Measurements from ENCODE around the gene GALK2. TPM values are rescaled to one million over a fixed set of nuclear protein-coding genes. Genes with fewer than 3 reads are reported as not detected.

GALK2 gene
- total RNA-seq, 2 donors from 2014 or later: 22.9 to 35.9 TPM

DNA sequence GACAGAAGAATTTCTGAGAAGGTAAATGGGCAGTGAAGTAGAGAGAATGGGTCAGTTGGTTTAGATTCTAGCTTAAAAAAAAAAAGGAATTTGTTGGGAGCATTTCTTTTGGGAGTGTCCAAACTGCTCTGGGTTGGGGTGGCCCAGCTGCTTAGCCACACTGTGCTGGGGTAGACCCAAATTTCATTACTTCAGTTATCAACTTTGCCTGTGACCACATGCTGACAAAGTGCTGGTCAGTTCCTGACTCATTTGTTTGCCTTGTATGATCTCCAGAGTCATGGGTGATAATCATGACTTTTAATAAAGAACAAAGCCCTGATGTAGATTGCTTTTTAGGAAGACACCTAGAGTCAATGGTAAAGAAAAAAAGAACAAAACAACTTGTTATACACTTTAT is 131.5 kb downstream of the GALK2 start:
- no peaks in the 10 kb centered on the region for H3K4me1 ChIP-seq (ENCODE audit: control insufficient read depth in 1 of 2, low read depth in 2 of 2)
- H3K4me3 ChIP-seq: no peak overlapping the region
- no peak for TF ChIP-seq CTCF (IDR thresholded peaks at IDR 0.05)
- H3K27ac ChIP-seq: no peak overlapping the region
- no peak for DNase-seq (ENCODE audit: low spot score)
- no peaks in the 10 kb centered on the region for H3K9me3 ChIP-seq
- no peaks in the 10 kb centered on the region for H3K27me3 ChIP-seq (replicated peaks; ENCODE audit: insufficient read depth)
- no peaks in the 10 kb centered on the region for H3K36me3 ChIP-seq
- no peak for ATAC-seq (ENCODE audit: insufficient number of reproducible peaks, low FRiP score, low read depth)

GRCh38 chr15:49303003-49303402 is 133.0 kb downstream of the GALK2 start:
- Histone ChIP-seq H3K27me3 (replicated peaks; ENCODE audit: insufficient read depth) (no peaks in the 10 kb centered on the region), H3K4me3 (no peak overlapping the region), H3K36me3 (no peaks in the 10 kb centered on the region), H3K9me3 (no peaks in the 10 kb centered on the region), H3K4me1 (ENCODE audit: control insufficient read depth in 1 of 2, low read depth in 2 of 2) (no peaks in the 10 kb centered on the region), H3K27ac (no peak overlapping the region)
- no peak for DNase-seq (ENCODE audit: low spot score)
- no peak for ATAC-seq (ENCODE audit: insufficient number of reproducible peaks, low FRiP score, low read depth)
- no peak for TF ChIP-seq CTCF (IDR thresholded peaks at IDR 0.05)

GRCh38 chr15:49306551-49306950 is 136.5 kb downstream of the GALK2 start:
- H3K4me1 ChIP-seq (ENCODE audit: control insufficient read depth in 1 of 2, low read depth in 2 of 2): no peaks in the 10 kb centered on the region
- ATAC-seq (ENCODE audit: insufficient number of reproducible peaks, low FRiP score, low read depth) (no peak), DNase-seq (ENCODE audit: low spot score) (no peak)
- H3K9me3 ChIP-seq: no peaks in the 10 kb centered on the region
- TF ChIP-seq CTCF (IDR thresholded peaks at IDR 0.05): no peak
- no peaks in the 10 kb centered on the region for H3K27me3 ChIP-seq (replicated peaks; ENCODE audit: insufficient read depth)
- no peak overlapping the region for H3K27ac ChIP-seq
- H3K4me3 ChIP-seq: no peak overlapping the region
- no peaks in the 10 kb centered on the region for H3K36me3 ChIP-seq

DNA sequence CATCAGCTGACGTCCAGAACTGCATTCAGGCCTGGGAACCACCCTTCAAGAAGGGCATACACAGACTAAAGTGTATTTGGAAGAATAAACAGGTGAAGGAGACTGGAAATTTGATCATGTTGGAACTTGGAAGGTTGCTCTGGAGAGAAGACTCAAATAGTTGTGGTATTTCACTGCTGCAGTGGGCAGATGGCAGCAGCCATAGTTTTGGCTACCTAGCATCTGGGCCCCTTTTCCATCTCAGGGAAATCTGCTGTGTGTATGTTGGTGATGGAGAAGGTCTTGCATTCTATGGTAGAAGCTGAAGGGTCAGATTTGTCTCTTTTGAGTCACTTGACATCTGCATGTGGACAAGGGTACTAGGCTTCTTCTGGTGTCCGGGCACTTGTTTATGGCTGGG is 138.6 kb downstream of the GALK2 start:
- Histone ChIP-seq H3K4me3 (no peak overlapping the region), H3K4me1 (ENCODE audit: control insufficient read depth in 1 of 2, low read depth in 2 of 2) (no peaks in the 10 kb centered on the region), H3K36me3 (no peaks in the 10 kb centered on the region), H3K27me3 (replicated peaks; ENCODE audit: insufficient read depth) (no peaks in the 10 kb centered on the region), H3K9me3 (no peaks in the 10 kb centered on the region), H3K27ac (no peak overlapping the region)
- DNase-seq (ENCODE audit: low spot score): no peak
- no peak for TF ChIP-seq CTCF (IDR thresholded peaks at IDR 0.05)
- no peak for ATAC-seq (ENCODE audit: insufficient number of reproducible peaks, low FRiP score, low read depth)

DNA sequence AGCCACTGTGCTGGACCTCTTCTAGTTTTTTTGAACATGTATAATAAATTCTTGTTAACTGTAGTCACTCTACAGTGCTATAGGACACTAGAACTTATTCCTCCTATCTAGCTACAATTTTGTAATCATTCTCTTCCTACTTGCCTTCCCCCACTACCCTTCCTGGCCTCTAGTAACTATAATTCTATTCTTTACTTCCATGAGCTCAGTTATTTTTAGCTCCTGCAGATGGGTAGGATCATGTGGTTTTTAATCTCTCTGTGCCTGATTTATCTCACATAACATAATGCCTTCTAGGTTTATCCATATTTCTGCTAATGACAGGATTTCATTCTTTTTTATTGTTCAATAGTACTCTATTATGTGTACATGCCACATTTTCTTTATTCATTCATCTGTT is 139.8 kb downstream of the GALK2 start:
- H3K27me3 ChIP-seq (replicated peaks; ENCODE audit: insufficient read depth): no peaks in the 10 kb centered on the region
- ATAC-seq (ENCODE audit: insufficient number of reproducible peaks, low FRiP score, low read depth) (no peak), DNase-seq (ENCODE audit: low spot score) (no peak)
- no peak overlapping the region for H3K4me3 ChIP-seq
- H3K36me3 ChIP-seq: no peaks in the 10 kb centered on the region
- H3K27ac ChIP-seq: no peak overlapping the region
- no peaks in the 10 kb centered on the region for H3K9me3 ChIP-seq
- peaks cover 0 to 6% of the 10 kb centered on the region in 2 donors for H3K4me1 ChIP-seq (ENCODE audit: control insufficient read depth in 1 of 2, low read depth in 2 of 2)
- no peak for TF ChIP-seq CTCF (IDR thresholded peaks at IDR 0.05)

Measured in thoracic aorta (tissue), 2 donors.